K562 (cell line): Measurements from ENCODE around the gene MTHFS. TPM values are rescaled to one million over a fixed set of nuclear protein-coding genes. Genes with fewer than 3 reads are reported as not detected.

Experiments
- CBX2 ChIP-seq: fragments of 200-600 bp; sonication (generic); IDR thresholded peaks from one replicate; pipeline ENCODE4 v1.6.1; 2012; ENCODE audit warnings: mild to moderate bottlenecking, low read length, inconsistent platforms; ENCODE audit not compliant: insufficient read depth, poor library complexity, severe bottlenecking
- CHAMP1 ChIP-seq: fragments of 450-650 bp; IDR thresholded peaks from 2 replicates; pipeline ENCODE4 v1.6.1; 2016; ENCODE audit warnings: mild to moderate bottlenecking
- CREB3 ChIP-seq: fragments of 450-650 bp; conservative IDR thresholded peaks from 2 replicates; pipeline ENCODE4 v1.6.1; 2016; ENCODE audit warnings: missing genetic modification characterization, low read depth, mild to moderate bottlenecking, missing compliant biosample characterization, moderate library complexity
- DNMT1 ChIP-seq: fragments of 450-650 bp; IDR thresholded peaks from 2 replicates; pipeline ENCODE4 v1.6.1; 2016; ENCODE audit warnings: antibody characterized with exemption, mild to moderate bottlenecking
- GMEB1 ChIP-seq: fragments of 250-450 bp; sonication (Bioruptor Pico); IDR thresholded peaks from 2 replicates; pipeline ENCODE4 v1.4.0; 2020; ENCODE audit warnings: mild to moderate bottlenecking
- MBD2 ChIP-seq: sonication (generic); IDR thresholded peaks from 2 replicates; pipeline ENCODE4 v1.6.1; 2016; ENCODE audit warnings: low read depth, borderline replicate concordance
- NR0B1 ChIP-seq: fragments of 450-650 bp; IDR thresholded peaks from one replicate; pipeline ENCODE4 v1.6.1; 2018; ENCODE audit warnings: mild to moderate bottlenecking, moderate library complexity; ENCODE audit not compliant: partially characterized antibody
- PPARD ChIP-seq: fragments of 250-450 bp; sonication (Bioruptor Pico); IDR thresholded peaks from 2 replicates; pipeline ENCODE4 v1.8.0; 2022; ENCODE audit warnings: inconsistent platforms, mild to moderate bottlenecking, moderate library complexity
- RBFOX2 ChIP-seq: fragments of 200-400 bp; formaldehyde crosslinking; IDR thresholded peaks from 2 replicates; pipeline ENCODE4 v1.6.1; 2017; ENCODE audit warnings: low read depth, mild to moderate bottlenecking, low read length, moderate library complexity
- SAP30 ChIP-seq: fragments of 200-600 bp; sonication (generic); IDR thresholded peaks from 2 replicates; pipeline ENCODE4 v1.6.1; 2012; ENCODE audit warnings: borderline replicate concordance, low read depth, mild to moderate bottlenecking, moderate library complexity, low read length, control low read depth, inconsistent platforms; ENCODE audit not compliant: insufficient read depth, poor library complexity, severe bottlenecking
- THAP7 ChIP-seq: fragments of 250-450 bp; sonication (Bioruptor Pico); IDR thresholded peaks from 2 replicates; pipeline ENCODE4 v1.5.0; 2021
- U2AF1 ChIP-seq: fragments of 200-400 bp; formaldehyde crosslinking; optimal IDR thresholded peaks from 2 replicates; pipeline ENCODE3; 2017; ENCODE audit warnings: mild to moderate bottlenecking, low read depth, low read length, moderate library complexity
- ZMIZ1 ChIP-seq, 2 experiments: fragments of 150-350 bp in 1 of 2; IDR thresholded peaks; 2 replicates each; pipeline ENCODE4 v1.6.1; 2012 to 2016; ENCODE audit warnings: low read depth in 2 of 2, low read length in 2 of 2, mild to moderate bottlenecking in 1 of 2, moderate library complexity in 1 of 2
- ZNF707 ChIP-seq: fragments of 250-450 bp; sonication (Bioruptor Pico); conservative IDR thresholded peaks from 2 replicates; pipeline ENCODE4 v1.8.0; 2022; ENCODE audit warnings: inconsistent platforms, mild to moderate bottlenecking, moderate library complexity
- ZNF77 ChIP-seq: fragments of 250-450 bp; sonication (Bioruptor Pico); IDR thresholded peaks from 2 replicates; pipeline ENCODE4 v1.5.0; 2020
- polyA plus RNA-seq, 8 experiments: library from polyadenylated mRNA; depleted of rRNA in 4 of 8; stranded (reverse) in 5 of 8; unstranded in 3 of 8; fragments of >200 nt; fragmentation: Nextera tagmentation in 2 of 8; fragmentation: Illumina TruSeq in 1 of 8; extraction: Ambion mirVana in 2 of 8; extraction: Trizol in 1 of 8; gene quantifications; 2 replicates each; pipeline versions ENCODE4 v1.2.1 to v1.2.3, GENCODE V29; 2011 to 2014; ENCODE audit warnings: inconsistent platforms in 1 of 8, missing spikeins in 1 of 8
- total RNA-seq, 7 experiments: library from RNA; depleted of rRNA in 6 of 7; stranded (reverse); fragments of >200 nt in 6 of 7; fragmentation: Illumina TruSeq in 2 of 7; extraction: Trizol in 2 of 7; gene quantifications; 2 replicates each; pipeline versions ENCODE4 v1.2.1 to v1.2.3, GENCODE V29; 2011 to 2021; ENCODE audit warnings: low replicate concordance in 1 of 7

Gene MTHFS
- total and polyA plus RNA-seq, 9 of the 15 experiments (the other 6 are each of a cell fraction or from before 2014, with no cell fraction given) = 17.8 to 79.3 (median 41.7) TPM

GRCh38 chr15:79923515-79924169, 26.8 kb upstream of the MTHFS start (continued):
- TF ChIP-seq DNMT1 (no peak), CBX2 (no peak), THAP7 (CRISPR knock-in tag) (no peak), U2AF1 (no peak), CREB3 (no peak), SAP30 (peak; percentile 32), PPARD (CRISPR knock-in tag) (no peak), ZNF707 (CRISPR knock-in tag) (no peak), MBD2 (no peak), ZNF77 (CRISPR knock-in tag) (no peak), CHAMP1 (no peak), RBFOX2 (peak; percentile 93), ZMIZ1 (IDR thresholded peaks at IDR 0.05; ENCODE audit: low read depth in 2 of 2, low read length in 2 of 2) (0 out of 4 replicates have a peak, but pooled peaks of 1 of the 2 experiments have one; percentile 7), GMEB1 (CRISPR knock-in tag) (peak; percentile 64; the same call in 1 of the 2 replicates), NR0B1 (no peak)
